Epithelial cell of proximal tubule (primary cell): ENCODE results near the gene CCSER2. TPM values are rescaled to one million over a fixed set of nuclear protein-coding genes. Genes with fewer than 3 reads are reported as not detected.

ENCODE experiments used
- DNase-seq: peaks from one replicate; pipeline ENCODE4 v3.0.0-alpha.2; 2011; ENCODE audit warnings: low read depth
- H3K4me3 ChIP-seq: 2 replicates; pipeline ENCODE4 v1.5.1; 2011; ENCODE audit warnings: low read depth, mild to moderate bottlenecking, low read length
- total RNA-seq: library from RNA; depleted of rRNA; stranded (reverse); fragments of >200 nt; gene quantifications from 2 replicates; pipeline ENCODE4 v1.2.3, GENCODE V29; 2015
- TF ChIP-seq, protein P1 (sequence below): conservative IDR thresholded peaks from 2 replicates; pipeline ENCODE4 v1.5.1; 2012; ENCODE audit warnings: low read depth, mild to moderate bottlenecking, low read length

CCSER2 gene
- total RNA-seq, 1 donor from 2014 or later = 8.8 TPM

GRCh38 chr10:84337199-84337598 is 8.8 kb downstream of the CCSER2 start:
- DNase-seq = no peak
- H3K4me3 ChIP-seq = no peak overlapping the region
- TF ChIP-seq, protein P1, sequence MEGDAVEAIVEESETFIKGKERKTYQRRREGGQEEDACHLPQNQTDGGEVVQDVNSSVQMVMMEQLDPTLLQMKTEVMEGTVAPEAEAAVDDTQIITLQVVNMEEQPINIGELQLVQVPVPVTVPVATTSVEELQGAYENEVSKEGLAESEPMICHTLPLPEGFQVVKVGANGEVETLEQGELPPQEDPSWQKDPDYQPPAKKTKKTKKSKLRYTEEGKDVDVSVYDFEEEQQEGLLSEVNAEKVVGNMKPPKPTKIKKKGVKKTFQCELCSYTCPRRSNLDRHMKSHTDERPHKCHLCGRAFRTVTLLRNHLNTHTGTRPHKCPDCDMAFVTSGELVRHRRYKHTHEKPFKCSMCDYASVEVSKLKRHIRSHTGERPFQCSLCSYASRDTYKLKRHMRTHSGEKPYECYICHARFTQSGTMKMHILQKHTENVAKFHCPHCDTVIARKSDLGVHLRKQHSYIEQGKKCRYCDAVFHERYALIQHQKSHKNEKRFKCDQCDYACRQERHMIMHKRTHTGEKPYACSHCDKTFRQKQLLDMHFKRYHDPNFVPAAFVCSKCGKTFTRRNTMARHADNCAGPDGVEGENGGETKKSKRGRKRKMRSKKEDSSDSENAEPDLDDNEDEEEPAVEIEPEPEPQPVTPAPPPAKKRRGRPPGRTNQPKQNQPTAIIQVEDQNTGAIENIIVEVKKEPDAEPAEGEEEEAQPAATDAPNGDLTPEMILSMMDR = no peak

DNA sequence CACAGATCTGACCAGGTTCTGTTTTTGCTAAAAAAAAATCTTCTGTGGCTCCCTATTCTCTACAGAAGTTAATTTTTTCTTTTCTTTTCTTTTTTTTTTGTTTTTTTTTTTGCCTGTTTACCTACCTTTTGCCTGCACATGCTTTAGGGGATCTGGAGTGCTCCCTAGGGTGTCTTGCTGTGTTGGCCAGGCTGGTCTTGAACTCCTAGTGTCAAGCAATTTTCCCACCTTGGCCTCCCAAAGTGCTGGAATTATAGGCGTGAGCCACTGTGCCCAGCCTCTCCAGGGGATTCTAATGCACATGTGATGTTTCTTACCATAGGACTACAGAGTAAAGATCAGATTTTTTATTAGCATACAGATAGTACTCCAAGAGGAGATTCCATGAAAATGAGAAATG is 10.6 kb downstream of the CCSER2 start:
- H3K4me3 ChIP-seq = no peak overlapping the region
- TF ChIP-seq, protein P1 = no peak
- no peak for DNase-seq

DNA sequence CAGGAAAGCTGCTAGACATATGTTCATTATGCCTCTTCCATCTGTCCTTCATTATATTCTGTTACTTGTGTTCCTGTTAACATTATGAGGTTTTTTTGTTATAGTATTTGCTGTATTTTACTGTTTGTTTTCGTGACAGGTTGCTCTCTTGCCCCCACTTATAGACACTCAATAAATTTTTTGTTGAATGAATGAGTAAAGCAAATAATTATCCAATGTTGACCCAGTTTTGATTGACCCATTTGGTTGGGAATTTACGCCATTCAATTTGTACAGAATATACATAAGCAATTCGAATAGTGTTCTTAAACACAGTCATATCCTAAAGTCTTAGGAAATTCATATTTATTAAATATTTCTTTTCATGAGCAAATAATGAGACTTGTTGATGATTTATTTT is 11.8 kb downstream of the CCSER2 start:
- no peak for DNase-seq
- TF ChIP-seq, protein P1 = no peak
- no peak overlapping the region for H3K4me3 ChIP-seq

DNA sequence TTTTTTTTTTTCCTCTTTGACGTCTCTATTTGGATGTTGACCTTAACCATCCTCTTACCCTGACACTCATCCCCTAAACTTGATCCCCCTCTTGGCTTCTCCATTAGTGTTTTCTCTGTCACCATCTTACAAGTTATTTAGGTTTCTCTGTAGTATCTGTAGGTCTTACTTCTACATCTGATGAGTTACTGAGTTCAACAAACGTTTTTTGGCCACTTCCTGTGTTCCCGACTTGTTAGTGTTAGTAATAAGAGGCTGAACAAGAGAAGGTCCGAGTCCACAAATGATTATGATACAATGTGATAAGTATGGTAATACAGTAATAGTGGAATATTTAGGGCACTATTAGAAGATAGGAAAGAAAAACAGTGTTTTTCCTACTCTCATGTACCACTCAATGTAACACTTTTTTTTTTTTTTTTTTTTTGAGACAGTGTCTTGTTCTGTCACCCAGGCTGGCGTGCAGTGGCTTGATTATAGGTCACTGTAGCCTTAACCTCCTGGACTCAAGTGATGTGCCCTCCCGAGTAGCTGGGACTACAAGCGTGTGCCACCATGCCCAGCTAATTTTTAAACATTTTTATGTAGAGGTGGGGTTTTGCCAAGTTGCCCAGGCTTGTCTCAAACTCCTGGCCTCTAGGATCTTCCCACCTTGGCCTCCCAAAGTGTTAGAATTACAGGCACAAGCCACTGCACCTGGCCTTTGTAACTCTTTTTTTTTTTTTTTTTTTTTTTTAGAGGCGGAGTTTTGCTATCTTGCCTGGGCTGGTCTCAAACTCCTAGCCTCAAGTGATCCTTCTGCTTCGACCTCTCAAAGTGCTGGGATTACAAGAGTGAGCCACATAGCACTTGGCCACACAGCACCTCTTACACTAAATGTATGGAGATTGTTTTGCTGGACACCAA is 12.5 kb downstream of the CCSER2 start:
- TF ChIP-seq, protein P1 = no peak

DNA sequence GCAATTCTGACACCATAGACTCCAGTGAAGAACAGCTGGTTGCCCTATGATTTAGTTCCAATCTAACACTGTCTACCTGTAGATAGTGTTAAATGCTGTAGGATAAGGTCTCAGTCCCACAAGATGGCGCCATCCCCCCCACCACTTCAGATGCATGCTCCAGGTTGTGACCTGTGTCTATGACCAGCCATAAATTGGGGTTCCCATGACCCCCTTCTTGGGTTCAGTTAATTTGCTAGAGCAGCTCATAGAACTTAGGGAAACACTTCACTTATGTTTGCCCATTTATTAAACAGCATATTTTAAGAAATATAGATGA is 13.1 kb downstream of the CCSER2 start:
- DNase-seq = no peak
- no peak overlapping the region for H3K4me3 ChIP-seq
- TF ChIP-seq, protein P1 = no peak

More for the DNA sequence above, 12.5 kb downstream of the CCSER2 start:
- no peak for DNase-seq
- no peak overlapping the region for H3K4me3 ChIP-seq

DNA sequence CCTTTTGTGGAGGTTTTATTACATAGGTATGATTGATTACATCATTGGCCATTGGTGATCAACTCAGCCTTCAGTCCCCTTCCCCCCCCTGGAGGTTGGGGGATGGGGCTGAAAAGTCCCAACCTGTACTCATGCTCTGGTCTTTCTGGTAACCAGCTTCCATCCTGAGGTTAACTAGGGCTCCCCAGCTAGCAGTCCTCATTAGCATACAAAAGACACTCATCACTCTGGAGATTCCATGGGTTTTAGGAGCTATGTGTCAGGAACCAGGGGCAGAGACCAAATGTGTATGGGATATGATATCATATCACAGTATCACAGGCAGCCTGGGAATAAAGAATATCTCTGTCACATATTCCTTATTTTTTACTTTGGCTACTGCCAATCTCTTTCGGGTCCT is 13.6 kb downstream of the CCSER2 start:
- TF ChIP-seq, protein P1 = no peak
- DNase-seq = no peak
- no peak overlapping the region for H3K4me3 ChIP-seq

GRCh38 chr10:84342584-84342983 is 14.2 kb downstream of the CCSER2 start:
- no peak overlapping the region for H3K4me3 ChIP-seq
- no peak for DNase-seq
- TF ChIP-seq, protein P1 = no peak
